ENCODE measurements around the gene LMO7. TPM values are rescaled to one million over a fixed set of nuclear protein-coding genes. Genes with fewer than 3 reads are reported as not detected.

The LMO7 gene
- total RNA-seq, 1 donor from 2014 or later, result 176 TPM

DNA sequence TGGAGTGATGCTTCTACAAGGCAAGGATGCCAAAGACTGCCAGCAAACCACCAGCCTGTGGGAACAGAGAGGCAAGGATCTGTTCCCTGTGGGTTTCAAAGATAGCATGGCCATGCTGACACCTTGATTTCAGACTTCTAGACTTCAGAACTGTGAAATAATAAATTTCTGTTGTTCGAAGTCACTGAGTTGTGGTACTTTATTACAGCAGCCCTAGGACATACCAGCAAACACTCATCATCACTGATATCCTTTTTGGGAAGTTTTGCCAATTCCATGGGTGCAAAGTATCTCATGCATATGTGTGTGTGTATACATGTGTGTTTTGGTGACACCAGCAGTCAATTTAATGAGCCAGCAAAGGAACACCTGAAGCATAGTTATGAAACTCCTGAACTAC is 21.0 kb downstream of the LMO7 start:
- no peaks in the 10 kb centered on the region for H3K36me3 ChIP-seq
- H3K27ac ChIP-seq, result no peak overlapping the region
- TF ChIP-seq, protein P1, sequence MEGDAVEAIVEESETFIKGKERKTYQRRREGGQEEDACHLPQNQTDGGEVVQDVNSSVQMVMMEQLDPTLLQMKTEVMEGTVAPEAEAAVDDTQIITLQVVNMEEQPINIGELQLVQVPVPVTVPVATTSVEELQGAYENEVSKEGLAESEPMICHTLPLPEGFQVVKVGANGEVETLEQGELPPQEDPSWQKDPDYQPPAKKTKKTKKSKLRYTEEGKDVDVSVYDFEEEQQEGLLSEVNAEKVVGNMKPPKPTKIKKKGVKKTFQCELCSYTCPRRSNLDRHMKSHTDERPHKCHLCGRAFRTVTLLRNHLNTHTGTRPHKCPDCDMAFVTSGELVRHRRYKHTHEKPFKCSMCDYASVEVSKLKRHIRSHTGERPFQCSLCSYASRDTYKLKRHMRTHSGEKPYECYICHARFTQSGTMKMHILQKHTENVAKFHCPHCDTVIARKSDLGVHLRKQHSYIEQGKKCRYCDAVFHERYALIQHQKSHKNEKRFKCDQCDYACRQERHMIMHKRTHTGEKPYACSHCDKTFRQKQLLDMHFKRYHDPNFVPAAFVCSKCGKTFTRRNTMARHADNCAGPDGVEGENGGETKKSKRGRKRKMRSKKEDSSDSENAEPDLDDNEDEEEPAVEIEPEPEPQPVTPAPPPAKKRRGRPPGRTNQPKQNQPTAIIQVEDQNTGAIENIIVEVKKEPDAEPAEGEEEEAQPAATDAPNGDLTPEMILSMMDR (IDR thresholded peaks at IDR 0.05), result no peak
- H3K4me1 ChIP-seq, result no peaks in the 10 kb centered on the region
- intact Hi-C loops (cut with DNase I), result no loop called here
- DNase-seq (ENCODE audit: low spot score in 2 of 2), result no peak
- H3K4me3 ChIP-seq, result no peak overlapping the region
- no peaks in the 10 kb centered on the region for H3K9me3 ChIP-seq
- no peaks in the 10 kb centered on the region for H3K27me3 ChIP-seq

DNA sequence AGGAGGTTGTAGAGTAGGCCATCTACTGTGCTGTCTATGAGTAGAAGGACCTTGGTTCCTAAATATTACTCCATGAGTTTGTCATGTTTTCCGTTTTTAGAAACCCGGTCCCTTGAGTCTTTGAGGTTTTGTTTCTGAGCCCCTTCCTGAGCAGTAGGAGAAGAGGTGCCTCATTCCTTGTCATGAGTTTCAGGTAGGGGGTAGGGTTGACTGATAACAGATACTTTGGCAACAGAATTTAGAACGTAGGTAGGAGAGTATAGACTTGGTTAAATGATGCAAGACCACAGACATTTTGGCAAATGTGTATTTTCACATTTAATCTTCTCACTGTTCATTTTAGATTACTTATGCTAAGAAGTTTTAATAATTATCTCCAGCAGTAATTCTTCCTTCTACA is 24.6 kb downstream of the LMO7 start:
- TF ChIP-seq, protein P1 (IDR thresholded peaks at IDR 0.05), result no peak
- H3K27ac ChIP-seq, result no peak overlapping the region

DNA sequence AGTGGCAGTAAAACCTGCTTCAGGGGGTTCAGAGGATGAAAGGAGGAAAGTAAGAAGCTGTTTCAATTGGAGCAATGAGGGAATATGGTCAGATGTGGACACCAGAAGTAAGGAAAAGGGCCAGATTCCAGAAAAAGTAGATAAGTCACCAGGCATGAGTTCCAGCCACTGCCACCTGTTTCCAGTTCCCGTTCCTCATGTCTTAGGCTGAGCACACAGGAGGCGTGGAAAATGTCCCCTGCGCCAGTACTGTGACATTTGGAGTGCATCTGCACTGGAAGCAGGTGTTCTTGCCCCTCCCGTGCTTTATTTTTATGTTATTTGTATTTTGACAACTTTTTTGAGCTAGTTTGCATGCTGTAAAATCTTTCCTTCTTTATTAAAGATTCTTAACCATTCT is 25.3 kb downstream of the LMO7 start:
- no peaks in the 10 kb centered on the region for H3K27me3 ChIP-seq
- no peak overlapping the region for H3K27ac ChIP-seq
- TF ChIP-seq, protein P1 (IDR thresholded peaks at IDR 0.05), result no peak
- no peaks in the 10 kb centered on the region for H3K36me3 ChIP-seq
- no peak for DNase-seq (ENCODE audit: low spot score in 2 of 2)
- H3K9me3 ChIP-seq, result no peaks in the 10 kb centered on the region
- no peaks in the 10 kb centered on the region for H3K4me1 ChIP-seq
- intact Hi-C loops (cut with DNase I), result no loop called here
- no peak overlapping the region for H3K4me3 ChIP-seq

More for the DNA sequence above, 24.6 kb downstream of the LMO7 start:
- Histone ChIP-seq H3K4me3 (no peak overlapping the region), H3K36me3 (no peaks in the 10 kb centered on the region), H3K4me1 (no peaks in the 10 kb centered on the region), H3K27me3 (no peaks in the 10 kb centered on the region), H3K9me3 (no peaks in the 10 kb centered on the region)
- intact Hi-C loops (cut with DNase I), result no loop called here
- no peak for DNase-seq (ENCODE audit: low spot score in 2 of 2)

- H3K9me3 ChIP-seq, result no peaks in the 10 kb centered on the region
- no peaks in the 10 kb centered on the region for H3K27me3 ChIP-seq
- no peaks in the 10 kb centered on the region for H3K36me3 ChIP-seq
- no peak overlapping the region for H3K4me3 ChIP-seq
- TF ChIP-seq, protein P1 (IDR thresholded peaks at IDR 0.05), result no peak
- DNase-seq (ENCODE audit: low spot score in 2 of 2), result no peak
- intact Hi-C loops (cut with DNase I), result no loop called here
- H3K4me1 ChIP-seq, result no peaks in the 10 kb centered on the region
- H3K27ac ChIP-seq, result no peak overlapping the region
Measured at GRCh38 chr13:75666646-75667351, 30.7 kb downstream of the LMO7 start.

DNA sequence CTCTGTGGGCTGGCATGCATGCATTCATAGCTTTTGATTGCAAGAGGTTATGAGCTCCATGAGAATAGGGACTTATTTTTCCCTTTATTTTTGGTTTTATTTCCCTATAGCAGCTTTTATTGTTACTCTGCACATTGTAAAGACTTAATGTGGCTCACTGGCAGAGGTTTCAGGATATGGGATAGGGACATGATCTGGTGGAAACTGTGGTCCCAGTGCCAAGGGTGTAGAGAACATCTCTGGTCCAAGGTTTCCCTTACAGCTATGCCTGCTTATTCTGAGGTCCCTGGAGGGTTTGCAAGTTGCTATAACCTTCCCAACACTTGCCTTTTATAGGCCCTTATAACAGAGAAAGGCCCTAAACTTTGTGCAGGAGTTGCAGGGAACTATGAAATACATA is 33.6 kb downstream of the LMO7 start:
- DNase-seq (ENCODE audit: low spot score in 2 of 2), result no peak
- Histone ChIP-seq H3K36me3 (no peaks in the 10 kb centered on the region), H3K4me1 (no peaks in the 10 kb centered on the region), H3K27ac (no peak overlapping the region), H3K4me3 (no peak overlapping the region), H3K27me3 (no peaks in the 10 kb centered on the region), H3K9me3 (no peaks in the 10 kb centered on the region)
- intact Hi-C loops (cut with DNase I), result loop anchor here (10.0 kb wide), 1 partner anchor 1215 kb away; the partner anchor contains the start of gene KCTD12
- TF ChIP-seq, protein P1 (IDR thresholded peaks at IDR 0.05), result no peak
